Fibroblast of peridontal ligament (primary cell): ENCODE results near the gene TEAD3.

Experiments
- DNase-seq: peaks from one replicate; pipeline ENCODE4 v3.0.0-alpha.2; 2010; ENCODE audit errors: extremely low read depth

TEAD3 gene

DNA sequence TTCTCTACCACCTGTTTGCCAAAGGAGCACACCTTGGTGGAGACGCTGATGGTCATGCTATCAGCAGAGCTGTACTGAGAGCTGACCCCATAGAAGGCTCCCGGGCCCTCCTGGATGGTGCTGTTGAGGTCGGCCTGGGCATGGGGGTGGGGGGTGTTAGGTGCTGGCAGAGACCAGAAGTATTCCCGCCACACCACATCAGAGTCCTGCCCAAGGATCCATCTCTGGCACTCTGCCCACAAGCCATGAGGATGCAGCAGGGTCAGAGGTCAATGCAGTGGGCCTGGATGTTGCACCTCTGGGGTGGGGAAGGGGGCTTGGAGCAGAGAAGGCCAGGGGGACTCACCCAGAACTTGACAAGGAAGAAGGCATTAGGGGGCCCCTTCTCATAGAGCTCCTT, 21.3 kb downstream of the TEAD3 start:
- DNase-seq: no peak

DNA sequence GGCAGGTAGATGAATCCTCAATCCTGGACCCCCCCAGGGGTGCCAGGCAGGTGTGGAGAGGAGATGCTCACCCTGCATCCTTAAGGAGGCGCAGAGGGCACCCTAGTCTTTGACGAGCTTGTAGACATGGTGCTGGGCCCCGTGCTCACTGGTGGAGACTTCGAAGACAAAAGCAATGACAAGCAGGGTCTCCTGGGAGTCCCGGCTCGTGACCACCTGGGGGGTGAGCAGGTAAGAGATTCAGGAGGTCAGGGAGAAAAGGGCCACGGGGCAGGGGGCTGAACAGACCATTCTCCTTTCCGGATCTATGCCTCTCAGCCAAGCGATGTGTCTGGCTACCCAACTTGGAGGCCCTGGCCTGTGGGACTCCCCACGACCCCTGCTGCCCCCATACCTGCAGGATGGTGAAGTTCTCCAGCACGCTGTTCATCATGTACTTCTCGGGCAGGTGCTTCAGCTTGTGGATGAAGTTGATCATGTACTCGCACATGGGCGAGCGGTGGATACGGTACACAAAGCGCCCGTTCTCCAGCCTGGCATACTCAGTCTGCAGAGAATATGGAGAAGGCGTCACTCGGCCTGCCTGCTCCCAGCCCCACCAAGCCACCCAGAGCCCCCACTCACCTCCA, 21.8 kb downstream of the TEAD3 start:
- no peak for DNase-seq

DNA sequence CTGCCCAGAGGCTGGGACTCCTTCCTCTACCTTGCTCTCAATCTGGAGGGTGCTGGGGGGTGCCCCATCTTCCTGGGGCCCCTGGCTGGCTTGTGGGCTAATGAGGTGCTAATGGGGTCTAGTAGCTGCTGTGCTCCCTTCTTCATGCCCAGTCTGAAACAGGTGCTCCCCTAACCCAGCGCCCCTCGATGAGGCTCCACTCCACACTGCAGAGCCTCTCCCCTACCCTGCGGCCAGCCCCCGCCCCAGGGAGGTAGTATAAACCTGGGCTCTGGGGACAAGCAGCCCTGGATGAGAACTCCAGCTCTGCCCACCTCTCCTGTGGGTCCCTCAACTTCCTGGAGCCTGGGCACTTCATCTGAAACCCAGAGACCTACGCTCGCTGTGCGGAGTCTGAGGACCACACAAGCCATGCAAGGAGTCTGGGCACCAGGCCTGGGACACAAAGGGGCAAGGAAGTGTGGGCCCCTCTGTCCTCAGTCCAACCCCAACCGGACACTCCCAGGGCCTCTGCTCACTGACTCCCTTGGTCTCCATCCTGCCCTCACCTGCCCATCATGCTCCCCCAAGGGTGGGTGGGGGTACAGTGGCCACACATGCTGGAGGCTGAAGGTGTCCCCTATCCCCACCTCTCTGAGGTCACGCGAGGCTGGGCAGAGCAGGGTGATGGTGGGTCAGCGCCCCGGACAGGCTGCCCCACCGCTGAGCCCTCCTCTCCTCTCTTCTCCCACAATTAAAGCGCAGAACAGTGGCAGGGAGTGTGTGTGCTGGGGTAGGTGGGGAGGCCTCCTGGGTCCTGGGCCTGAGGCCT, 22.5 kb downstream of the TEAD3 start:
- DNase-seq: no peak

DNA sequence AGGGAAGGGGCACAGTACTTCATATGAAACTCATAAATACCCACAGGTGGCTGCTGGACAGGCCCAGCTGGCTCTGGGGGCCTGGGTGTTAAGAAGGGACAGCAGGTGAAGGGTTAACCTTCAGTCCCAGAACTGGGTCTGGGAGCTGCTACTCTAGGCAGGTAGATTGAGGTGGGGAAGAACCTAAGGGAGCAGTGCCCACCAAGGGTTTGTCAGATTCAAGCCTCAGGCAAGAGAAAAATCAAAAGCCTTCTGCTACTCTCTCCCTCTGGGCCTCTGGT, 23.1 kb downstream of the TEAD3 start:
- no peak for DNase-seq

DNA sequence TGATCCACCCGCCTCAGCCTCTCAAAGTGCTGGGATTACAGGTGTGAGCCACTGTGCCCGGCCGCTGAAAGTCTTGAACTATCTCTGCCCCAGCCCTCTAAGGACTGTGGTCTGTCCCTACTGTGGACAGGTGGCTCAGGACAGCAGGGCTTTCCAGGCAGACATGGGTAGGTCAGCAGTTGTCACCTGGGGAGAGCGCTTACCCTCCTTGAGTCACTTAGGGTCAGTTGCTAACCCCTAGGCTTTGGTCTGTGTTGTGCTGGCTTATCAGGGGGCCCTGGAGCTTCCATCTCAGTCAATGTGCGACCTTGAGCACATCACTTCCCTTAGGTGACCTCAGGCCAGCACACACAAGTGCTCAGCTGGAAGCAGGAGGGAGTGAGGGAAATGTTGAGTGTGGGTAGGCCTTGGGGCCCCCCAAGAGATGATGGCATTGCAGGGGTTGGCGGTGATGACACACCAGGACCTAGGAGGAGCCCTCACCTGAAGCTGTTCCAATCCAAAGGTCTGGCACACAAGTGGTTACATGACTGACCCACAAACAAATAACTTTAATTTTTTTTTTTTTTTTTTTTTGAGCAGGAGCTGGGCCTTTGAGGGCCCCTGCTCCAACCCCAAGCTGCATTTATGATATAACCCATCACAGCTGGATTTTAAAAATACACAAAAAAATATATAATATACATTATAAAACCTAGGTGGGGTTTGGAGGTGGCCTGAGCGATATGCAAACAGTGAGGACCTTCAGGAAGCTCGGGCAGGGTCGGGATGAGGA, 23.6 kb downstream of the TEAD3 start:
- DNase-seq: no peak

GRCh38 chr6:35471836-35472345, 25.0 kb downstream of the TEAD3 start:
- peak; percentile 42 for DNase-seq

- no peak for DNase-seq
Measured at GRCh38 chr6:35470663-35471120, 26.2 kb downstream of the TEAD3 start.

GRCh38 chr6:35469751-35470662, 26.9 kb downstream of the TEAD3 start:
- DNase-seq: peak; percentile 24

GRCh38 chr6:35468980-35469750, 27.7 kb downstream of the TEAD3 start:
- DNase-seq: no peak

GRCh38 chr6:35468181-35468979, 28.5 kb downstream of the TEAD3 start, which contains the start of gene RPL10A:
Gene RPL10A, plus strand, starts transcription at chr6:35468401. Its CDS starts 34 bp downstream, at chr6:35468435.
- DNase-seq: peak; percentile 98

- DNase-seq: no peak
Measured at GRCh38 chr6:35465646-35466045, 31.2 kb downstream of the TEAD3 start.

DNA sequence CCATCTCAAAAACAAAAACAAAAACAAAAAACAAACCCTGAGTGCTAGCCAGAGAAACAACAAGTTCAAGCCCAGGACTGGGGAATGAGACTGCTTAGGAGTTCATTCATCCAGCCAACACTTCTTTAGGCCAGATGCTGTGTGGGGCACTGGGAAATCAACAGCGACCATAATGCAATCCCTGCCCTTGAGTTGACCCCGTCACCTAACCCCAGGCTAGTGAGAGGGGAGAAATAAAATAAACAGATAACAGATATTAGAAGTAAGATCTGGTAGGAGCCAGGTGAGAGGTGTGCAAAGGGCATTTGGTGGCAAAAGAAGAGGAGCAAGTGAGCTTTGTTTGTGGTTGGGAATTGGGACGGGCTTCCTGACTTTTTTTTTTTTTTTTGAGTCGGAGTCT, 33.6 kb downstream of the TEAD3 start:
- DNase-seq: no peak

GRCh38 chr6:35461270-35461669, 35.6 kb downstream of the TEAD3 start:
- no peak for DNase-seq

DNA sequence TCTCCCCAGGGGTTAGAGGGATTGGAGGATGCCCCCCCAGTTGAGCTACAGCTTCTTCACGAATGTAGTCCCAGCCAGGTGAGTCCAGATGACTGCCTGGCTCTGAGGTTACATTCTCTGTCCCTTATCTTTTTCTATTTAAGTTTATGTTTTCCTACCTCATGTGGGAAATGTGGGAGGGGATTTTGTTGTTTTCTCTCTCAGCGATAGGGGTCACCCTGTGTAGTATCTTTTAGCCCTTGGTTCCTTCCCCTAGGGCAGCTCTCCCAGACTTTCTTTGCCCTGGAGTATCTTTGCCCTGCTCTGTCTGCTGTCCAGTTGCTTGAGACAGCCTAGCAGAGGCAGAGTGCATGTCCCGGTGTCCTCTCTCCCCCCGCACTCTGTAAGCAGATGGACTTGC, 39.0 kb downstream of the TEAD3 start:
- no peak for DNase-seq

- DNase-seq: peak; percentile 58
Measured at GRCh38 chr6:35454391-35455110, 42.3 kb downstream of the TEAD3 start.

DNA sequence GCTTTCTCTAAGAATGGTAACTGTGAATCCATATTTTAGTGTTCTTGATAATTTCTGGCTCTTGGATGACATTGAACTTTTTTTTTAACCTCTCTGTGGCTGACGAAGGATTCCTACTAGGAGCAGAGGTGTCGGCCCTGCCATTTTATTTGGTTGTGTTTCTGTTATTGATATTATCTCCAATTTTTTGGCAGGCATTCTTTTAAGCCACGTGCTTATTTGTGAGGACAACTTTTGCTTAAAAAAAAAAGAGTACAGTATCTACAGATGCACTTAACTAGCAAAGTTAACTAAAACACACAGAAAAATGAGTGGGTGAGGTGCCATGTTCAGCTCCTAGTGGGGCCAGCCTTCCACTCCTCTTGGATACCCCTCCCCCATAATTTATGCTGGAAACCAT, 43.6 kb downstream of the TEAD3 start:
- DNase-seq: no peak

- DNase-seq: peak; percentile 82
Measured at GRCh38 chr6:35452183-35453090, 44.4 kb downstream of the TEAD3 start, which contains the start of gene FANCE. Gene FANCE, plus strand, starts transcription at chr6:35452338. Its CDS starts 208 bp downstream, at chr6:35452546.
